ENCODE results near the gene CLASP1.

The CLASP1 gene

DNA sequence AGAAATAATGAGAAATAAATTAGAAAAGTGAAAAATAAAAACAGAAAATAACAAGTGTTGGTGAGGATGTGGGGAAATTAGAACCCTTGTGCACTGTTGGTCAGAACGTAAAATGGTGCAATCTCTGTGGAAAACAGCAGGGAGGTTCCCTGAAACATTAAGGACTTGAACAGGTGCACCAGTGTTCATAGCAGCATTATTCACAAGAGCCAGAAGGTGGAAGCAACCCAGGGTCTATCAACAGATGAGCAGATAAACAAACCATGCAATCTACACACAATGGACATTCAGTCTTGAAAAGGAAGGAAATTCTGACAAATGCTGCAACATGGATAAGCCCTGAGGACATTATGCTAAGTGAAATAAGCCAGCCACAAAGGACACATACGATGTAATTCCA is 306.1 kb downstream of the CLASP1 start:
- Histone ChIP-seq H3K4me1 (ENCODE audit: control insufficient read depth, insufficient read depth, low read length) (no peaks in the 10 kb centered on the region), H3K36me3 (ENCODE audit: control insufficient read depth, insufficient read depth, low read length) (peaks cover 15% of the 10 kb centered on the region; the same call in 1 of the 2 replicates), H3K4me3 (ENCODE audit: low read length) (no peak overlapping the region), H3K27me3 (ENCODE audit: control insufficient read depth, insufficient read depth, low read length) (no peaks in the 10 kb centered on the region), H3K9me3 (ENCODE audit: control insufficient read depth, insufficient read depth, low read length) (no peaks in the 10 kb centered on the region), H3K27ac (ENCODE audit: low read length) (no peak overlapping the region)
- WGBS (ENCODE audit: insufficient coverage, insufficient read length), result no CpG with 5 or more reads among the region's 2 CpGs
- DNase-seq (ENCODE audit: low read depth, low spot score), result no peak

- no peaks in the 10 kb centered on the region for H3K27me3 ChIP-seq (ENCODE audit: control insufficient read depth, insufficient read depth, low read length)
- H3K9me3 ChIP-seq (ENCODE audit: control insufficient read depth, insufficient read depth, low read length), result no peaks in the 10 kb centered on the region
- WGBS (ENCODE audit: insufficient coverage, insufficient read length), result no CpG with 5 or more reads among the region's 5 CpGs
- no peak overlapping the region for H3K4me3 ChIP-seq (ENCODE audit: low read length)
- no peaks in the 10 kb centered on the region for H3K4me1 ChIP-seq (ENCODE audit: control insufficient read depth, insufficient read depth, low read length)
- H3K27ac ChIP-seq (ENCODE audit: low read length), result no peak overlapping the region
- no peak for DNase-seq (ENCODE audit: low read depth, low spot score)
- H3K36me3 ChIP-seq (ENCODE audit: control insufficient read depth, insufficient read depth, low read length), result peaks cover 11% of the 10 kb centered on the region; the same call in 1 of the 2 replicates
Measured at GRCh38 chr2:121342751-121343150, 306.5 kb downstream of the CLASP1 start.

- H3K4me3 ChIP-seq (ENCODE audit: low read length), result no peak overlapping the region
- no peaks in the 10 kb centered on the region for H3K27me3 ChIP-seq (ENCODE audit: control insufficient read depth, insufficient read depth, low read length)
- no peak overlapping the region for H3K27ac ChIP-seq (ENCODE audit: low read length)
- no peak for DNase-seq (ENCODE audit: low read depth, low spot score)
- no peaks in the 10 kb centered on the region; the same call in 1 of the 2 replicates for H3K4me1 ChIP-seq (ENCODE audit: control insufficient read depth, insufficient read depth, low read length)
- no peaks in the 10 kb centered on the region; the same call in 1 of the 2 replicates for H3K36me3 ChIP-seq (ENCODE audit: control insufficient read depth, insufficient read depth, low read length)
- H3K9me3 ChIP-seq (ENCODE audit: control insufficient read depth, insufficient read depth, low read length), result no peaks in the 10 kb centered on the region
- WGBS (ENCODE audit: insufficient coverage, insufficient read length), result no CpG with 5 or more reads among the region's 4 CpGs
Measured at GRCh38 chr2:121340926-121341325, 308.3 kb downstream of the CLASP1 start.

DNA sequence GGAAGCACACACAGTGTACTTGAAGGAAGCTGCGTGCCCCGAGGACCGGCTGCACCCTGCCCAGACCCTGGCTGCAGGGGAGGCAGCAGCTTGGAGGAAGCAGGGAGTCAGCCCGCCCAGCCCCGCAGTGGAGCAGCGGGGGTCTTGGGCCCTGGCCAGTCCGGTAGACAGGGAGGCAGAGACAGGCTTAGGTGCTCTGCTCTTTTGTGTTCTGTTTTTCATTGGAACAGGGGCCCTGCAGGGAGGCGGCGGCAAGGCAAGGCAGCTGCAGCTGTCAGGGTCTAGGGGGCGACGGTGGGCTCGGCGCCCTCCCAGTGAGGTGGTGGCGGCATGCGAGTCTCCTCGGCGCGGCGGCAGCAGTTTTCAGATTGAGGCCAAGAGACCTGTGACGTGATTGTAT is 311.0 kb downstream of the CLASP1 start:
- DNase-seq (ENCODE audit: low read depth, low spot score), result no peak
- Histone ChIP-seq H3K36me3 (ENCODE audit: control insufficient read depth, insufficient read depth, low read length) (no peaks in the 10 kb centered on the region), H3K4me3 (ENCODE audit: low read length) (no peak overlapping the region), H3K27ac (ENCODE audit: low read length) (no peak overlapping the region), H3K9me3 (ENCODE audit: control insufficient read depth, insufficient read depth, low read length) (no peaks in the 10 kb centered on the region), H3K27me3 (ENCODE audit: control insufficient read depth, insufficient read depth, low read length) (no peaks in the 10 kb centered on the region), H3K4me1 (ENCODE audit: control insufficient read depth, insufficient read depth, low read length) (no peaks in the 10 kb centered on the region; the same call in 1 of the 2 replicates)
- no CpG with 5 or more reads among the region's 20 CpGs for WGBS (ENCODE audit: insufficient coverage, insufficient read length)

GRCh38 chr2:121336528-121337294 is 312.6 kb downstream of the CLASP1 start:
- no CpG with 5 or more reads among the region's 18 CpGs for WGBS (ENCODE audit: insufficient coverage, insufficient read length)
- no peaks in the 10 kb centered on the region; the same call in 1 of the 2 replicates for H3K4me1 ChIP-seq (ENCODE audit: control insufficient read depth, insufficient read depth, low read length)
- DNase-seq (ENCODE audit: low read depth, low spot score), result no peak
- H3K4me3 ChIP-seq (ENCODE audit: low read length), result no peak overlapping the region
- no peaks in the 10 kb centered on the region for H3K9me3 ChIP-seq (ENCODE audit: control insufficient read depth, insufficient read depth, low read length)
- no peaks in the 10 kb centered on the region for H3K36me3 ChIP-seq (ENCODE audit: control insufficient read depth, insufficient read depth, low read length)
- no peaks in the 10 kb centered on the region for H3K27me3 ChIP-seq (ENCODE audit: control insufficient read depth, insufficient read depth, low read length)
- no peak overlapping the region for H3K27ac ChIP-seq (ENCODE audit: low read length)

DNA sequence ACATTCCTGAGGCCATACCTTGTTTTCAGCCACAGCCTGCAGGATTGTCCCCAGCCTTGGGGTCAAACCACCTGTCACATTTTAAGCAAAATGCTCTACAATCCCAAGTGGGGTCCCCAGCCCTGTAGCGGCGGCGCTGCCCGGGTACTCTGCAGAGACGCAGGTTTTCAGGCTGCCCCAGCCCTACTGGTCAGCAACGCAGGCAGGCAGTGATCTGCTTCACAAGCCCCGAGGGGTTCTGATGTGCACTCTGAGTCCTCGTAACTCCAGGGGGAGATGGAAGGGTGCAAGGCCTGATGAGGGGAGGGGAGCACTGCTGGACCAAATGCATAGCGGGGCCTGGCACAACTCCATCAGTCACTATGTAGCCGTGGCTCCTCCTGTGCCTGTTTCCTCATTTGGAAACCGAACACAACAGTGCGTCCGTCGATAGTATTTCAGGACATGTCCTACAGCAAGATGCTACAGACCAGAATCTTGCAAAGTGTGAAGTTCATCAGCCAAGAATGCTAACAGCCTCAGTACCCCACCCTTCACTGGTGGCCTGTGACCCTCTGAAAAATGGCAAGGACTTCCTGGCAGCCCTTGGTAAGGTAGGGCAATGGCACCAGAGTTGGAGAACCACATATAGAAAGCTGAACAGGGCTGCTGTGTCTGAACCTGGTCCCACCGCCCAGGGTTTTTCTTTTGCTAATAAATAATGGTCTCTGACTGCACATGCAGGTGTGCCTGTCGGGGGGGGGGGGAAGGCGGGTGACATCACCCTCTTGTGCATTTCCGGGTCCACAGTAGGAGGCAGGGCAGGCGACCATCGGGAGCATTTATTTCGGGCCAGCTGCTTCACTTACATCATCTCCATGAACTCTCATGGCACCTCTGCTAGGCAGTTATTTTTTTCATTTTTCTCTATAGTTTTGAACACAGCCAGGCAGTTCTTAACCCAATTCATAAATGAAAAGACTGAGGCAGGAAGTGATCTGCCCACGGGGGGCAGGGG is 313.7 kb downstream of the CLASP1 start:
- Histone ChIP-seq H3K27me3 (ENCODE audit: control insufficient read depth, insufficient read depth, low read length) (no peaks in the 10 kb centered on the region), H3K4me3 (ENCODE audit: low read length) (no peak overlapping the region), H3K36me3 (ENCODE audit: control insufficient read depth, insufficient read depth, low read length) (no peaks in the 10 kb centered on the region), H3K27ac (ENCODE audit: low read length) (no peak overlapping the region), H3K4me1 (ENCODE audit: control insufficient read depth, insufficient read depth, low read length) (no peaks in the 10 kb centered on the region; the same call in 1 of the 2 replicates), H3K9me3 (ENCODE audit: control insufficient read depth, insufficient read depth, low read length) (no peaks in the 10 kb centered on the region)
- WGBS (ENCODE audit: insufficient coverage, insufficient read length), result no CpG with 5 or more reads among the region's 22 CpGs
- no peak for DNase-seq (ENCODE audit: low read depth, low spot score)

DNA sequence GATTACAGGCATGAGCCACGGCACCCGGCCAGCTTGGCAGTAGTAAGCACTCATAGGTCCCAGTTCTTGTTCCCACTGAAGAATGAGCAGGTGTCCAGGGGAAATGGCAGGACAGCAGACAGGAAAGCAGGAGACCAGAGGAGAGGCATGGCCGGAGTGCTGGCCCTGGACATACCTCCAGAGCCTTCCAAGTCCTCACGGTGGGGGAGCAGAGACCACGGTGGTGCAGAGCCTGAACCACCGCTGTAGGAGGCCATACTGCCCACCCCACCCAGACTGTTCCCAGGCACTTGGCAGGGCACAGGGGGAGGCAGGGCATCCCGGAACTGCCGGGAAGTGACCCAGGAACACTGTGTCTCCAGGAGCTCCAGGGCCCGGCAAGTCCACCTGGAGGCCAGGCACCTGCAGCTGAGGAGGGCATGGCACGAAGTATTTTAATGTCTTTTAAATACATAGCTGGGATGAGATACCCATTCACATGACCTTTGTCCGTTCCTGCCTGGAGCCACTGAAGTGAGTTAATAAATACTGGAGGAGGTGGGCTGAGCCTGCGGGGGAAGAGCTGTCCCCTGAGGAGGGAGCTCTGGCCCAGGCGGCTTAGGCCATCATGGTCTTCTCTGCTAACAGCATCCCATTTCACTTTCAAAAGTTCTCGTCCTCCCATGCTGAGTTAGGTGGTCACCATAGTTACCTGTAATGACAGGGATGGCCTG is 314.5 kb downstream of the CLASP1 start:
- Histone ChIP-seq H3K9me3 (ENCODE audit: control insufficient read depth, insufficient read depth, low read length) (no peaks in the 10 kb centered on the region), H3K27me3 (ENCODE audit: control insufficient read depth, insufficient read depth, low read length) (no peaks in the 10 kb centered on the region), H3K4me3 (ENCODE audit: low read length) (no peak overlapping the region), H3K27ac (ENCODE audit: low read length) (no peak overlapping the region), H3K36me3 (ENCODE audit: control insufficient read depth, insufficient read depth, low read length) (no peaks in the 10 kb centered on the region), H3K4me1 (ENCODE audit: control insufficient read depth, insufficient read depth, low read length) (no peaks in the 10 kb centered on the region; the same call in 1 of the 2 replicates)
- no CpG with 5 or more reads among the region's 14 CpGs for WGBS (ENCODE audit: insufficient coverage, insufficient read length)
- DNase-seq (ENCODE audit: low read depth, low spot score), result no peak

DNA sequence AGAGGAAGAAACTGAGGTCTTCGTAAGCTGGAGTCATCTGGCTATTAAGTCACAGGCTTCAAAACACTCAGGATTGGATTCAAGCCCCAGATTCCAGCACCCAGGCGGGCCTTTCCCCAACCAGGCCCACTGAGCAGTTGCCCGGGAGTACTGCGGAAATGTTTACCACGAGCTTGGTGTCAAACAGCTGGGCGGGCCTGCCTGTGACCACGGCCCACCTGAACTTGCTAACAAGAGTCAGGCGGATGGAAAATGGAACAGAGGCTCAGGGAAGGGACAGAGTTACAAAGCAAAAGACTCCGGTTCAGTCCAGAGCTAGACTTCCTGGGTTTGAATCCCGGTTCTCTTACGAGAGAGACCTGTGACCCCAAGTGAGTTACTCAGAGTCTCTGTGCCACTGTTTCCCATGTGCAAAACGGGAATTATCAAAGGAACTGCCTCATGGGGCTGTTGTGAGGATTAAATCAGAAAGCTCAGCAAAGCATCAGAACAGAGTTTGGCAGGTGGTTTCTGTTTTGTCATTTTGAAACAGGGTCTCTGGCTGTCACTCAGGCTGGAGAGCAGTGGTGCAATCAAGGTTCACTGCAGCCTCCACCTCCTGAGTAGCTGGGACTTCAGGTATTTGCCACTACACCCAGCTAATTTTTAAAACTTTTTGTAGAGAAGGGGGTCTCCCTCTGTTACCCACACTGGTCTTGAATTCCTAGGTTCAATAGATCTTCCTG is 315.3 kb downstream of the CLASP1 start:
- Histone ChIP-seq H3K27ac (ENCODE audit: low read length) (no peak overlapping the region), H3K36me3 (ENCODE audit: control insufficient read depth, insufficient read depth, low read length) (no peaks in the 10 kb centered on the region), H3K27me3 (ENCODE audit: control insufficient read depth, insufficient read depth, low read length) (no peaks in the 10 kb centered on the region), H3K9me3 (ENCODE audit: control insufficient read depth, insufficient read depth, low read length) (no peaks in the 10 kb centered on the region), H3K4me3 (ENCODE audit: low read length) (no peak overlapping the region), H3K4me1 (ENCODE audit: control insufficient read depth, insufficient read depth, low read length) (no peaks in the 10 kb centered on the region; the same call in 1 of the 2 replicates)
- WGBS (ENCODE audit: insufficient coverage, insufficient read length), result no CpG with 5 or more reads among the region's 12 CpGs
- no peak for DNase-seq (ENCODE audit: low read depth, low spot score)

DNA sequence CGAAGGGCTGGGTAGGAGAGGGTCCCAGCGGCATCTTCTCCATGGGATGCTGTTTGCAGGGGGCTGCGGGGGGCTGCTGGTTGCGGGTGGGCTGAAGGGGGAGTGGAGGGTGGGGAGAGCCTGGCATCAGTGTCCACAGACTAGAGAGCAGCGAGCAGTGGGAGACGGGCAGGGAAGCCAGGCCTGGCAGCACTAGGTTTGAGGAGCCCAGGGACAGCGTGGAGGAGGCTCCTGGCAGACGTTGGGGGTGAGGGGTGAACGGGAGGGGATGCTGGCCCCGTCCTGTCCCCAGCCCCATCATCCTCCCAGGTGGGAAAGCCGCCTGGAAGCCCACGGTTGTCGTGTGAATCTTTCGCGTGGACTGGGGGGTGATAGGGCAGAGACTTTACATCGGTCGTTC is 316.0 kb downstream of the CLASP1 start:
- Histone ChIP-seq H3K9me3 (ENCODE audit: control insufficient read depth, insufficient read depth, low read length) (no peaks in the 10 kb centered on the region), H3K36me3 (ENCODE audit: control insufficient read depth, insufficient read depth, low read length) (no peaks in the 10 kb centered on the region), H3K4me1 (ENCODE audit: control insufficient read depth, insufficient read depth, low read length) (no peaks in the 10 kb centered on the region; the same call in 1 of the 2 replicates), H3K27me3 (ENCODE audit: control insufficient read depth, insufficient read depth, low read length) (no peaks in the 10 kb centered on the region), H3K27ac (ENCODE audit: low read length) (no peak overlapping the region), H3K4me3 (ENCODE audit: low read length) (no peak overlapping the region)
- DNase-seq (ENCODE audit: low read depth, low spot score), result no peak
- no CpG with 5 or more reads among the region's 17 CpGs for WGBS (ENCODE audit: insufficient coverage, insufficient read length)
